ENCODE data around the gene FAM107B.

FAM107B gene

GRCh38 chr10:14556285-14556956, 218.3 kb downstream of the FAM107B start:
- DNase-seq (ENCODE audit: low read depth), result no peak

- no peak for DNase-seq (ENCODE audit: low read depth)
Measured at GRCh38 chr10:14555807-14556206, 218.9 kb downstream of the FAM107B start.

GRCh38 chr10:14554491-14555205, 220.0 kb downstream of the FAM107B start:
- DNase-seq (ENCODE audit: low read depth), result no peak

GRCh38 chr10:14554091-14554490, 220.6 kb downstream of the FAM107B start:
- no peak for DNase-seq (ENCODE audit: low read depth)

GRCh38 chr10:14553448-14553847, 221.2 kb downstream of the FAM107B start:
- DNase-seq (ENCODE audit: low read depth), result no peak

GRCh38 chr10:14552015-14552414, 222.7 kb downstream of the FAM107B start:
- DNase-seq (ENCODE audit: low read depth), result no peak

- DNase-seq (ENCODE audit: low read depth), result no peak
Measured at GRCh38 chr10:14550471-14550981, 224.2 kb downstream of the FAM107B start.

- no peak for DNase-seq (ENCODE audit: low read depth)
Measured at GRCh38 chr10:14549496-14549895, 225.2 kb downstream of the FAM107B start.

- no peak for DNase-seq (ENCODE audit: low read depth)
Measured at GRCh38 chr10:14548970-14549369, 225.7 kb downstream of the FAM107B start.

- no peak for DNase-seq (ENCODE audit: low read depth)
Measured at GRCh38 chr10:14548474-14548873, 226.2 kb downstream of the FAM107B start.

- DNase-seq (ENCODE audit: low read depth), result no peak
Measured at GRCh38 chr10:14547816-14548215, 226.9 kb downstream of the FAM107B start.

GRCh38 chr10:14545827-14546226, 228.9 kb downstream of the FAM107B start:
- DNase-seq (ENCODE audit: low read depth), result no peak

GRCh38 chr10:14543904-14544210, 230.8 kb downstream of the FAM107B start:
- DNase-seq (ENCODE audit: low read depth), result no peak

- DNase-seq (ENCODE audit: low read depth), result no peak
Measured at GRCh38 chr10:14543046-14543903, 231.4 kb downstream of the FAM107B start.

- no peak for DNase-seq (ENCODE audit: low read depth)
Measured at GRCh38 chr10:14541379-14541778, 233.3 kb downstream of the FAM107B start.

GRCh38 chr10:14540611-14541010, 234.1 kb downstream of the FAM107B start:
- no peak for DNase-seq (ENCODE audit: low read depth)

GRCh38 chr10:14540062-14540461, 234.6 kb downstream of the FAM107B start:
- no peak for DNase-seq (ENCODE audit: low read depth)

- no peak for DNase-seq (ENCODE audit: low read depth)
Measured at GRCh38 chr10:14539176-14539575, 235.5 kb downstream of the FAM107B start.

- DNase-seq (ENCODE audit: low read depth), result no peak
Measured at GRCh38 chr10:14536241-14537213, 238.2 kb downstream of the FAM107B start.

- DNase-seq (ENCODE audit: low read depth), result no peak
Measured at GRCh38 chr10:14535457-14536130, 239.1 kb downstream of the FAM107B start.

- no peak for DNase-seq (ENCODE audit: low read depth)
Measured at GRCh38 chr10:14534152-14534551, 240.5 kb downstream of the FAM107B start.
